GM18511 (cell line): ENCODE data around the gene NFATC2.

Experiments used
- ATAC-seq: cut with Tn5 transposase; IDR thresholded peaks from one replicate; pipeline ENCODE4 v1.9.1; 2021; ENCODE audit warnings: mild to moderate bottlenecking, moderate library complexity; ENCODE audit not compliant: unreplicated experiment

The NFATC2 gene

DNA sequence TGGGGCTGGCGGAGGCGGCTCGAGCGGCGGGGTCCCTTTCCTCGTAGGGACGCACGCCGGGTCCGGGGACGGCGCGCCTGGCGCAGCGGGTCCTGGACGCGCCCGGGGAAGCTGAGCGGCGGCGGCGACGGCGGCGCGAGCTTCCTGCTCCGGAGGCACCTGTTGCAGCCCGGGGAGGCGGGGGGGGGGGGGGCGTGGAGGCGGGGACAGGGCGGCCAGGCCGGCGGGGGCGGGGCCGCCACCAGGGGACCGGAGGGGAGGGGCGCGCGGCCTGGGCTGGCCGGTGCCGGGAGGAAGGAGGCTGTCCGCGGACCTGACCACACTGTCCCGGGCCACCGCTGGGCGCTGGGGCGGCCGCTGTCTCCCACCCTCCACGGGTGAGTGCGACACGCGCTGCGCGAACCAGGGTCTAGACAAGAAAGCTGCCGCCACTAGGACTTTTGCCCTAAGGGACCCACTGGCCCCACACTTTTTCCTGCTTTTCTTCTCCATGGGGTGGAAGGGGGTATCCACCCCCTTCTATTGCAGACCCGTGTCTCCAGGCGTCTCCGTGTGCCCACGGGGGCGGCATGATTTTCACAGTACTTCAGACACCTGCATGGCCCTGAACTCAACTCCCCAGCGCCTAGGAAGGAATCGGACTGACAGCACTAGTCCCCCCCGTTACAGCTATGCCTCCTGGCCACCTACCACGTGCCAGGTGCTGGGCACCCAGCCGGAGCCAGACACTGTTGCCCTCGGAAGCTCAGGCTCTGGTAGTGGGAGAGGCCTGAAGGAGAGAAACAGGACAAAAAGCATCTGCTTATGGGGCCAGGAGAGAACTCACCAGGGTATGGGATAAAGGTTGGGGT is at the start of gene NFATC2:
Gene NFATC2, minus strand, starts transcription at position 149 of the 851 bp plus-strand sequence. CDS start 220 bp downstream, outside the sequence.
- ATAC-seq, result peak; percentile 47

DNA sequence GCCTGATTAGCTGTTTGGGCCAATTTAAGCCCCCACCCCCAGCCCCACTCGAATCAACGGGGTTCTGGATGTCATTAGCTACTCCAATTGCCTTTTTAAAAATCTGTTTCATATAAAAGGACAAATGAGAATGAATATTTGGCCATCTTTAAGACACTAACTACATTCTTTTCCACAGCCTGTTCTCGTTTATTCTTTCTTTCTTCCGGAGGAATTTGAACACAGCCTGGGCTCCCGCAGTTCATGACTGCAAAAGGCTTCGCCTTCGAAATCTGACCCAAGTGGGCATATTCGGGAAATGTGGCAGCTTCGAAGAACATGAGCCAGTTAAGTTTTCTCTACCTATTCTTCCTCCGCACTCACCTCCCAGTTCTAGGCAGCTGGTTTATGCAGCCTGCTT is 49.4 kb upstream of the NFATC2 start:
- ATAC-seq, result no peak

GRCh38 chr20:51588762-51589161 is 46.2 kb upstream of the NFATC2 start:
- no peak for ATAC-seq

GRCh38 chr20:51587145-51587544 is 44.6 kb upstream of the NFATC2 start:
- no peak for ATAC-seq

- ATAC-seq, result no peak
Observed at GRCh38 chr20:51586005-51586440, 43.5 kb upstream of the NFATC2 start.

DNA sequence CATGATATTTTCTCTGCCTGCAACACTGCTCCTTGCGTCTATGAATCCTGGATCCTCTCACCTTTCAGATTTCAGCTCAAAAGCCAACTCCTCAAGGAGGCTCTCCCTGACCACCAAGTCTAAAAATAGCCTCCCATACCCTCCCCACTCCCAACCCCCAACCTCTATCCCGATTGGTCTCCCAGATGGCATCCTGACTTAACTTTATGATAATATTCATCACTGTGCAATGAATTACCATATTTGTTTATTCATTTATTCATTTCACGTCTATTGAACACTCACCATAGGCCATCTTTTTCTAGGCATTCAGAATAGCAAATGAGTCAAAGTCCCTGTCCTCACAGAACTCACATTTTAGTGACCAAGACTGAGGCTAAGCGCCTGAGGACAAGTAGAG is 42.6 kb upstream of the NFATC2 start:
- ATAC-seq, result no peak

- no peak for ATAC-seq
Observed at GRCh38 chr20:51584737-51585136, 42.2 kb upstream of the NFATC2 start.

- no peak for ATAC-seq
Observed at GRCh38 chr20:51584116-51584515, 41.6 kb upstream of the NFATC2 start.

DNA sequence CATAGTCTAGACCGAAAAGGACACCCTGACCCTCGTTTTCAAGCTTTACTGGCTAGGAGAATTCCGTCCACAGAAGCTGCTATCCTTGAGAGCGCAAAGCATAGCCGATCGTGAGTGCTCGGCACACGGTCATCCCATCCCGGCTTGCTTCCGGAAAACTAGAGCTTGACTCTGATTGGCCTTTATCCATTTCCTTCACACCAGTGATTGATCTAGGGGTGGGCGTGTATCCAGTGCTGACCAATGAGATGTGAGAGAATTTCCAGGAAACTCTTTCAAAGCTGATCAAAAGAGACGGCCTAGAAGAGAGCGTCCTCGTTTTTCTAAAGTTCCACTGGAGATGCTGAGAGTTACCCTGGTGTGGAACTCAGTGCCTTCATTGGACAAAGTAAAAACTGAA is 41.0 kb upstream of the NFATC2 start:
- ATAC-seq, result no peak

DNA sequence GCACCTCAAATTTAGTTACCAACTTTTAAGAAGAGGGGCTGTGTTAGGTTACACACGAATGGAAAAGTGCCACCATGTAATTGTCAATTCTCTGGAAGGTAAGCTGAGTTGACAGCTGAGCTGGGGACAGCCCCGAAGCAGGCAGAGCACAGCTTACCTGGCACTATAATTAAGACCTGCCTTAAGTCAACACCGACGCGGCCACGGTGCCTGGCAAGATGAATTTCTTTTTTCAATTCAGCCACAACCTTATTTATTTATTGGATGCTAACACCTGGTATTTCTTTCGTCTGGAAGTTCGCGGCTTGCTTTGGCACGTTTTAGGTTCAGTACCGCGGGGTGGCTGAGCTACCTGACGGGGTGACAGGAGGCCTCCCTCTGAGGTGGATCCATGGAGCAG is 40.6 kb upstream of the NFATC2 start:
- ATAC-seq, result no peak

DNA sequence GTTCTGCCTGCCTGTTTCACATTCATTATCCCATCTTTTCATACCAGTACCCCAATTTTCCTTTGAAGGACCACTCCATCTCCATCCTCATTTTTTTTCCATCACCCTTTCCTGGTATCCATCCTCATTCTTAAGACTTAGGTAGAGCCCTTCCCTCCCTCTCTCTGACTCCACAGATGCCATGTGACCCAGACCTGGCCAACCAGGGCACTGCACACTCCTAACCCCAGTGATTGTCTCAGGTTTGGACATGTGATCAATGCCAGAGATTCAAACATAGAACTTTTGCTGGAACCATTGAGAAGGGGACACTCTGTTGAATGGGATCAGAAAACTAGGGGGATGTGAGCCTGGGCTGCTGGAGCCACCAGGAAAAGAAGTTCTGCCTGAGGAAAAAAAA is 39.1 kb upstream of the NFATC2 start:
- ATAC-seq, result no peak

DNA sequence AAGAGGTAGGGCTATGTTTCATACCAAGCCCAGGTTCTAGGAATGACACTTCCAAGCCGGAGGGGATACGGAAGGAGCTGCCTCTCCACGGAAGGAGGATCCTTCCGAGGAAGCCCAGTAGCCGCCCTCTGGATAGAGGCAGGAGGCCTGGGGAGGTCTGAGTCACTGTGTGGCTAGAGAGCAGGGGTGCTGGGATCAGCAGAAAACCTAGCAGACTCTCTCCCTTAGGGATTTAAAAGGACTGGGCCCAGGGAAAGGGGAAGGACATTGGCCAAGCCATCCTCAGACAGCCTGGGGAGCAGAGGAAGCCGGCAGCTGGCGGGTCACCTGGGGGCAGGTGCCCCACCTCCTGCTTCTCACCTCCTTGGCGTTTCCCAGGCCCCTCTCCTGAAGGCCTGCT is 36.6 kb upstream of the NFATC2 start:
- no peak for ATAC-seq

DNA sequence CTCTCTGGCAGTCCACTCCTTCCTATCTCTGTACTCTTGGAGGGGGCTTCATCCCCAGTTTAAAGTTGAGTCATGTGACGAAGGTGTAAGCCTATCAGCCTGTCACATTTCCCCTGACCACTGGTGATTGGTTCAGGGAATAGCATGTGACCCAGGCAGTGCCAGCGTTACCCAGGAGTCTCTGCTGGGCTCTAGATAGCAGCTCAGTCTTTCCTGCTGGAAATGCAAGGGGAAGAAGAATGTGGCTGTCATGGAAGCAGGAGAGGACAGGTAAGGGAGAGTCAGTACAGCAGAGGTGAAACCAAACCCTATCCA is 35.6 kb upstream of the NFATC2 start:
- ATAC-seq, result no peak

DNA sequence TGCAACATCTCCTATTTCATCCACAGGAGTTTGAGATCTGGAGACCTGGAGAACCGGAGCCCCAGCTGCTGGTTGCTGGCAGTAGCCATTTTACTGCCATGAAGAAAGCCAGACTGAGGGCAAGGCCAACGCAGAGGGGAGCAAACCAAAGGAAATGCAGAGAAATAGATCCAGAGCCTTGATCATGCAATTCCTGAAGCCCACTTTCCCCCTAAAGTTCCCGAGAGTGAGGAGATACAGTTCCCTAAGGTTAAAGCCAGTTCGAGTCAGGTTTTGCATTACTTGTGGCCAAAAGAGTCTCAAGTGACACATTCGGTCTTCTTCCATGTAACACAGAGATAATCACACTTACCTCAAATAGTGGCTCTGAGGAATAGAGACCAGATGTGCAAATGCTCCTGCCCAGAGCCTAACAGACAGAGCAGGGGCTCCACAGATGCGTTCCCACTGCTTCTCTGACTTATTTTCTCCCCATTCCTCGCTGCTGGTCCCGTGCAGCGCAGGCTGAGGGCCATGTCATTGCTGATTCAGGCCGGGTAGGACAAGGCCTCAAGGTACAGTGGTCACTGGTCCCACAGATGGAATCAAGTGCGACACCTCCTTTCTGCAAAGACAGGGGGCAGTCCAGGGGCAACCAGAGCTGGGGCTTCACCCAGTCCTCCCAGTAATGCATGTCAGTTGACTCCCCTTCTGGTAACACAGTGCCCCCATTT is 35.1 kb upstream of the NFATC2 start:
- ATAC-seq, result no peak

DNA sequence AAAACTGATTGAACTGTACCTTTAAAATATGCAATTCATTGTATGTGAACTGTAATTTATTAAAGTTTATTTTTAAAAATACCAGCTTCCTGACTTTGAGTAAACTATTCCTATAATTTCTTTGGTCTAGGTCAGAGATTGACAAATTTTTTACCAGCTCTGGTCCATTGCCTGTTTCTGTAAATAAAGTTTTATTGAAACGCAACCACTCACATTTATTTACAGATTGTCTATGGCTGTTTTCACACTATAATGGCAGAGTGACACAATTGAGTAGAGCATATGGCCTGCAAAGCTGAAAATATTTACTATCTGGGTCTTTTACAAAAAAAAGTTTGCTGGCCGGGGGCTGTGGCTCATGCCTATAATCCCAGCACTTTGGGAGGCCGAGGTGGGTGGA is 33.0 kb upstream of the NFATC2 start:
- no peak for ATAC-seq

GRCh38 chr20:51574248-51575033 is 31.9 kb upstream of the NFATC2 start:
- no peak for ATAC-seq

DNA sequence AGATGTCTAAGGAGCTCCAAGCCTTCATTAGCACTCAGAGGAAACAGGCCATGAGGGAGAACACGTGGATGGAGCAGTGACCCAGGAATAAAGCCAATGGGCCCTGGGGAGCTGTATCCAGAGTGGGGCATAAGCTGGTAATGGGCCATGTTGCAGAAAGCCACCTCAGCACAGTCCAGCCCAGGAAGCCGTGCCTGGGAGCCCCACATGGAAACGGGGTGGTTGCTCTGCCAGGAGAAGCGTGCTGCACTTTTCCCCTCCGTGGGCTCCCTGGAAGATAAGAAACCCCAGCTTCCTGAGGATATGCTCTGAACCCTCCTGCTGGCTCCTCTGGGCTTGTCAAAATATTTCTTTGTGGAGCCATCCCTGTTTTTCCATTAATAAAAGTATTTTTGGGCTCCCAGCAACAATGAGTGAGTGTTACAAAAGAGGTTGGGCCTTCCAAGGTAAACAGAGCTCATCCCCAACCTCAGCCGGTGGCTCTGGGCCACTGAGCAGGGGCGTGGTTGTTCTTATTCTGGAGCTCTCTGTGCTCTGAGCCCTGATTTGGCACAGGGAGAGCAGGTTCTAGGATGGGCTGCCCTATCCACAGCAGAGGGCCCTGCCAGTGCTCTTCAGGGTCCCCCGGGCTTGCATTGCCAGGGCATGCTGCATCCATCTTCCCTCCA is 31.2 kb upstream of the NFATC2 start:
- ATAC-seq, result no peak

GRCh38 chr20:51571460-51571794 is 28.9 kb upstream of the NFATC2 start:
- no peak for ATAC-seq

GRCh38 chr20:51570739-51571459 is 28.4 kb upstream of the NFATC2 start:
- ATAC-seq, result no peak
